HG03520 (cell line): ENCODE data around the gene HOXD13.

Experiments
- ATAC-seq: cut with Tn5 transposase; IDR thresholded peaks from one replicate; pipeline ENCODE4 v1.9.1; 2021; ENCODE audit warnings: mild to moderate bottlenecking, moderate library complexity; ENCODE audit not compliant: unreplicated experiment

HOXD13 gene

GRCh38 chr2:176092270-176093144 is at the start of gene HOXD13:
Gene HOXD13, plus strand, starts transcription at chr2:176092721. Its CDS starts 170 bp downstream, at chr2:176092891.
- ATAC-seq = no peak

DNA sequence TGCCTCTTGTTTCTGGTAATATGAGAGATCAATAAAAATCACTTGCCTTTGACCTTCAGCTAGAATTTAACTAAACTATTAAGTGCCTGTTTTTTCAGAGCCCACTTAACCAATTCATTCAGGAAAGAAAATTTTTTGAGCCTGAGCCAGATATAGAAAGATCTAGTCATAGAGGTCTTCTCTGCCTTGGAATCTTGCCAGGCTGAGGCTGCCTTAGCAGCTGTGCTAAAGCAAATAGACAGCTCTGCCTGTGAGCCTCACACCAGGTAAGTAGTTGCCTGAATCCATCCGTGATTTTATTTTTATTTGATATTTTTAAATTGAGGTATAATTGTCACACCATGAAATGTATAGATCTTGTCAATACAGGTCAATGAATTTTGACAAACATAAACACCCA is 36.1 kb upstream of the HOXD13 start:
- no peak for ATAC-seq

GRCh38 chr2:176063958-176064357 is 28.6 kb upstream of the HOXD13 start:
- ATAC-seq = peak; percentile 46

DNA sequence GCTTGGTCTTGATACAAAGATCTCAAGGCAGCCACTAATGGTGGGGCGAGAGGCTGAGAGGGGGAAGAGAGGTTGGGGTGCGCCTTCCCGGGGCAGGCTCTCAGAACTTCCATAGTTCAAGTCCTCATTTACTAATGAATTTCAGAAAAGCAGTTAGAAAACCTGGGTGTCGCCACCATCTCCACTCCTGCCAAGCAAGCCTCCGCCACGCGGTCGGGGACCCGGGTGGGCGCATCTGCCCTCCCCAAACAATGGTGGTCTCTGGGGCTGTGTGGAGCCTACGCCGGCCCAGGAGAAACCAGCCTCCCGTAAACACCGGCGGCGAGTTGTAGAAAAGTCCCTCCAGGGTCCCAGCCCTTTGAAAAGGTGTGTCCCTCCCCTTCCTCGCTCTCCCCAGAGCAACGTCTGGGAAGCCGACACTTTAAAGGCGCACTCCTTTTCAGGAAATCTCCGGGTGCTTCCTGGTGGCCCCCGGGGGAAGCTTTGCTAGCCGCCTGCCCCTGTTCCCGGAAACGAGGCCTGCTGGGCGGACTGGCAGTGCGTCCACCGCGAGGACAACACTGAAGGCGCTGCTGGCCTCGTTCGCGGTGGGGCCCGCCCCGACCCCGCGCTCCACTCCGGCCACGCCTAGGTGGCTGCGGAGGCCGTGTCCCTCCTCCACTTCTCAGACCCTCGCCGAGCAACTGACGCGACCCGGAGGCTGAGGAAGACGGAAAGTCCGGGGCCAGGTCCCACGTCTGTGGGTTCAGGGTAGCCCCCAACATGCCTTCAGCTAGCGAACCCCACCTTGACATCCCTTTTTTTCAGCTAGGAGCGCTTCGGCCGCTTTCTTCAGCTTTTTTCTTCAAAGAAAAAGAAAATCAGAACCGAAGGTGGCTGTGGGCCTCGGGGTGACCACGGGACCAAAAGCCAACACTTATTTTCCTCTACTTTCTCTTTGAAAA is 25.6 kb upstream of the HOXD13 start:
- ATAC-seq = no peak

DNA sequence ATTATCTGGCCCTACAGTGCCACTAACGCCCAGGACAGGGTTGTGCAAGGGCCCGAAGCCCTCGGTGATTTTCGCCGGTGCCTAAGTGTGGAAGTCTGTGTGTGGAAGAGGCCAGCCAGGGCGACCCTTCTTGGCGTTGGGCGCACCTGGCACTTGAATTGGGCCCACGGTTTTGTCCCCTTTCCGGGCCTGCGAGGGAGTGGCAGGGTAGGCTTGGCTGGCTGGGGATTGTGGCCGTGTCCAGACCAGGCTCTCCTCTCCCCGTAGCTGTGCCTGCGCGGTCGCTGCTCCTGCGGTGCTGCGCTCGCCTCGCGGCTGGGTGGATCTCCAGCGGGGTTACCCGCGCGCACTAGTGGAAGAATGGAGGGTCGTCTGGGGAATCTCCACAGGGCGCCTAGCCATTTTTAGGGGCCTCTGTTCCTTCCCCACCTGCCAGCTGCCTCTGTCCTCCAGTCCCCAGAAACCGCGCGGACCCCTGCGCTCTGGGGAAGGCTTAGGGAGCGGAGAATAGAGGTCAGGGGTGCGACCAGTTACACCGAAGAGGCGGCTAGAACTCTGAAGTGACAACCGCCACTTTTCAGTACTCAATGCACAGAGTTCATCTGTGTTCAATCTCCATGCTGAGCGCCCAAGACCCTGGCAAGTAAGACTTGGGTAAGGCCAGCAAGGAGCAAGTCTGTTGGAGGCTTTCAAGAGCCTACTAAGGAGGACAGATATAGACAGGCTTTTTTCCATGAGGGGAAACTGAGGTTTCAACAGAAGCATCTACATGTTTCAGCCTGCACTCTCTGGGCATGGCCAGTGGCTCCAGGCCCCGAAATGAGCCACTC is 24.7 kb upstream of the HOXD13 start:
- no peak for ATAC-seq

DNA sequence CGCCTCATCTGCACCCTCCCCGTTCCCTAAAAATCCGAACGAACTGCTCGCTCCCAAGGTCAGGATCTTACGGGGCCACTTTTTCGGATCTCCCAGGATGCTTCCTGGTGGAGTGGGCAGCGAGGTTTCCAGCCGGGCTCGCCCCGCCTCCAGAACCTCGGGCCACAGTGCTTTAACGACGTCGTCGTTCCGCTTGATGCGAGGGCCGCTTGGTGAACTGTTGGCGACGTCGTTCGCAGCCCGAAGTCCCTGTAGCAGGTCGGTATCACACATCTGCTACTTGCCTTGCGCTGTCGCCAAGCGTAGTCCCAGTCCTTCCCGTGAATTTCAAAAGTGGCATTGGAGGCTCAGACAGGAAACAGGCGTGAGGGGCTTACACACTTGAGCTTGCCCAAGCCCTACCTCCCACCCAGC is 24.1 kb upstream of the HOXD13 start:
- no peak for ATAC-seq

- no peak for ATAC-seq
Observed at GRCh38 chr2:176071330-176072291, 20.9 kb upstream of the HOXD13 start.

- no peak for ATAC-seq
Observed at GRCh38 chr2:176072292-176072669, 20.2 kb upstream of the HOXD13 start.

- ATAC-seq = no peak
Observed at GRCh38 chr2:176072951-176073904, 19.3 kb upstream of the HOXD13 start.

DNA sequence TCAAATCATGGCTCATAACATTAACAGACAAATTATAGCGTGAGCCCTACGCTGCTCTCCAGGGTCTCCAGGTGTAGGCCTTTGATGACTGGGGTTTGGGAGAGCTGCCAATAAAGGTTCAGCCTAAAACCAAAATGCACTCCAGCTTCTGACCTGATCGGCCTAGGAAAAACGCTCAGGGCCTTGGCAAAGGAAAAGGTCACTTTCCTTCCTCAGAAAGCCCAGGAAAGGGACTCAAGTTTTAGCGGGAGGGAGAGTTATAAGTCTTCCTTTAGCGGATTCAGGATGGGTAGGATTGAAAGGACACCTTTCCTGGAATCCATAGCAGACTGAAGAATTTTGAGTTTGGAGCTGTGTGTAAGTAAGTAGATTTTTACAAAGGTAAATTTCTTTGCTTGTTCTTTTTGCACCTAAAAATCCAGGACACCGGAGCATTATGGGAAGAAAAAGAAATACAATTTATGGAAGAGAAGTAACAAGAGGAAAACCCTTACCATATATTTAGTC is 17.5 kb upstream of the HOXD13 start:
- no peak for ATAC-seq

- ATAC-seq = no peak
Observed at GRCh38 chr2:176075481-176075880, 17.0 kb upstream of the HOXD13 start.

DNA sequence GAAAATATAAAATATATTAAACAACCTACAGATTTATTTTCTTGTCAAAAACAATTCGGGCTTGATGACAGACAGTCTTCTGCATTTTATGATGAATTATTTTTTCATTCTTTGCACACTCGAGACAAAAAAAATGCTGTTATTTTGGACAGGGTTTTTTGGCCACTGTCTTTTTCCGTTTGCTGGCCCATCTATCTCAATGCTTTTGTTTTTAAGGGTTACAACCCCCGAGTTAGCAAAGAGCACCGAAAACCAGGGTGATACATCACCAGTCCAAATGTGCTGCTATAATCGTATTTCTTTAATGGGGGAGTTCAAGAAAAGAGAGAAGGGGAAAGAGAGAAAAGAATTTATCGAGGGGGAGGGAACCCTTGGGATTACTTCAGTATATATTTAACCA is 16.5 kb upstream of the HOXD13 start:
- ATAC-seq = no peak

GRCh38 chr2:176076796-176077195 is 15.7 kb upstream of the HOXD13 start:
- no peak for ATAC-seq

DNA sequence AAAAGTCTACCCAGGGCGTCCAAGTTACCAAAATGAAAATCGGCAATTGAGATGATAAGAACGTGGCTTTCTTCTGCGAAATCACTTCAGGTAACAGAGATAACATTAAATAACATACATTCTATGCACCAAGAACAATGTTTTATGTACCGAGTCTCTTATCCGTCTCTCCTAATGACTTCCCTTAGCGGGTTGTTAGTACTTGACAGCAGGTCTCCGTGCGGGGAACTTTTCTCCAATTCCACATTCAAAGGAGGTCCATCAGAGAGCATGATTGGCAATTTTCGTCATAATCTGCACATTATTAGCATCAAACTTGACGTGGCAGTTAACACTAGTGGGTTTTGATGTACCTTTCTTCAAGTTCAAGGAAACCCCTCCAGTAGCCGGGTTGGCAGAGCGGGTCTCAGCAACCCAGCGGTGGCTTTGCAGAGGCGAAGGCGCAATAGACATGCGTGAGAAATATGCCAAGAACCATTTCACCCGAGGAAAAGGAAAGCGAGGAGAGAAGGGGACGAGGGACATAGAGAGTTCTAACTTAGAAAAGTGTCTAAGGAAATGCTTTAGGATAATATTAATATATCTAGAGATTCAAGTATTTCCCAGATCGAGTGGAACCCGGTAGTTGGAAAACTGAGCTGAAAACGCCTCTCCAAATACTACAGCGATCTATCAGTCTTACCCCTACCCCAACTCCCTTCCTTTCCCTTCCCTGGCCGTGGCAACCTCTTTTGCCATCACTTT is 13.8 kb upstream of the HOXD13 start:
- no peak for ATAC-seq

DNA sequence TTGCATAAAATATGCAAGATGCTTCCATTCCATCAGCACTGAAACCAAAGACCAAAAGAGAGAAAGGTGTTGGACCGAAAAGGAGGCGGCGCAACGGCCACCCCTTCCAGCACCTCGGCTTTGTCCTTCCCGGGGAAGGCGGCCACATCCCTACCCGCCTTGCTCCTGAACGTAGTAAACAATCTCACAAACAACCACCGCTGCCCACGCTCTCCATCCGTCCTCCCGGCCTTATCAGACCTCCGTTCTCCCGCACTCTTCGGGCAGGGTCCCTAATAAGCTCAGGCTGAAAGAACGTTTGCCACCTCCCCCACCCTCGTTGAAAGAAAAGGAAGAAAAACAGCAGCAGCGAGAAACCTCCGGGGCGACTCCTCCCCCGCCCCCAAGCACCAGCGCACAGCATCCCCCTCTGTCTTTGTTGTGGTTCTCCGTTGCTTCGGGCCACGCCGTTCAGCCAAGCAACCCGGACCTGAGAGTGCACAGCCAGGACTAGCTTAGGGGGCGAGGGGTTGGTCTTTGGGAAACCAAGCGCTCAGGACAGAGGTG is 13.2 kb upstream of the HOXD13 start:
- ATAC-seq = no peak

GRCh38 chr2:176079831-176080539 is 12.5 kb upstream of the HOXD13 start:
- ATAC-seq = no peak
